HCT116 (cell line): ENCODE results near the gene C2orf92.

Experiments
- CBX3 ChIP-seq: IDR thresholded peaks from 2 replicates; pipeline ENCODE4 v1.6.1; 2012; ENCODE audit warnings: low read depth
- EZH2 ChIP-seq: fragments of 200-600 bp; sonication (generic); IDR thresholded peaks from 2 replicates; pipeline ENCODE4 v1.6.1; 2017; ENCODE audit warnings: antibody characterized with exemption, mixed run types
- POLR2A ChIP-seq: IDR thresholded peaks from 2 replicates; pipeline ENCODE4 v1.7.0; 2011; ENCODE audit warnings: borderline replicate concordance; ENCODE audit not compliant: insufficient read depth, insufficient read length; ENCODE audit errors: extremely low read depth
- POLR2AphosphoS5 ChIP-seq: IDR thresholded peaks from 2 replicates; pipeline ENCODE4 v1.6.1; 2011; ENCODE audit warnings: mild to moderate bottlenecking, low read depth, low read length, moderate library complexity
- ZFX ChIP-seq: fragments of 450-650 bp; IDR thresholded peaks from 2 replicates; pipeline ENCODE4 v1.6.1; 2017
- TF ChIP-seq, protein P1 (sequence below), 3 experiments: fragments of 200-600 bp in 1 of 3; sonication (generic) in 1 of 3; IDR thresholded peaks in 2 of 3; conservative IDR thresholded peaks in 1 of 3; 2 replicates each; pipeline ENCODE4 v1.5.1; 2012 to 2017; ENCODE audit warnings: low read depth in 2 of 3, low read length in 2 of 3, antibody characterized with exemption in 1 of 3, borderline replicate concordance in 1 of 3, control low read depth in 1 of 3, mild to moderate bottlenecking in 1 of 3, mixed read lengths in 1 of 3, mixed run types in 1 of 3, moderate library complexity in 1 of 3; ENCODE audit not compliant: insufficient read depth in 1 of 3

DNA sequence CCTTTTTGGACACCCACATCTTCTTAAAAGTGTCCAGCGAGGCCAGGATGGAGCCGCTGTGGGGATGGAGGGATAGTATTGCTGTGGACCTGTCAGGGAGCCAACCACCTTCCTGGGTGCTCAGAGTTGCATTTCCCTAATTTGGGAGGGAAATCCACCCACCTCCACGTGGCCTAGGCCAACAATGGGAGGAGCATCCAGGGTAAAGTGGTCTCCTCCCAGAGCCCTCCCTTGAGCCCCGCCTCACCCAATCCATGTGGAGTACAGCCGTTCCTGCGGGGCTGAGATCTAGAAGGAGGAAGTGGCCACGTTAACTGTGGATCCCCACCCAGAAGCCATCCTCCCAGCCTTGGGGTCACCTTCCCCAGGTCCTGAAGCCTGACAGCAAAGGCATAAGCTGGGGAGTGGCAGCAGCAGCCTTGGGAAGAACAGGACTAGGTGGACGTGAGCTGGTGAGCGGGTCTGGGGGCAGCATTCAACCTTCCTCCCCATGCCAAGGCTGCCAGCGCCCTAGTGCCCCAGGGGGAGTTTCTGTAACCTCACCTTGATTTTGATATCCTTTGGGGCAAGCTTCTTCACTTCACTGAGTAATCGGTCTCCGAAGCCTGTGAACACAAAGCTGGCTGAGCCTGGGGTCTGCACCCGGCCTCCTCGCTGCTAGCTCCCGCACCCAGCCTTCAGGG lies 12.5 kb upstream of the C2orf92 start:
- TF ChIP-seq, protein P1, sequence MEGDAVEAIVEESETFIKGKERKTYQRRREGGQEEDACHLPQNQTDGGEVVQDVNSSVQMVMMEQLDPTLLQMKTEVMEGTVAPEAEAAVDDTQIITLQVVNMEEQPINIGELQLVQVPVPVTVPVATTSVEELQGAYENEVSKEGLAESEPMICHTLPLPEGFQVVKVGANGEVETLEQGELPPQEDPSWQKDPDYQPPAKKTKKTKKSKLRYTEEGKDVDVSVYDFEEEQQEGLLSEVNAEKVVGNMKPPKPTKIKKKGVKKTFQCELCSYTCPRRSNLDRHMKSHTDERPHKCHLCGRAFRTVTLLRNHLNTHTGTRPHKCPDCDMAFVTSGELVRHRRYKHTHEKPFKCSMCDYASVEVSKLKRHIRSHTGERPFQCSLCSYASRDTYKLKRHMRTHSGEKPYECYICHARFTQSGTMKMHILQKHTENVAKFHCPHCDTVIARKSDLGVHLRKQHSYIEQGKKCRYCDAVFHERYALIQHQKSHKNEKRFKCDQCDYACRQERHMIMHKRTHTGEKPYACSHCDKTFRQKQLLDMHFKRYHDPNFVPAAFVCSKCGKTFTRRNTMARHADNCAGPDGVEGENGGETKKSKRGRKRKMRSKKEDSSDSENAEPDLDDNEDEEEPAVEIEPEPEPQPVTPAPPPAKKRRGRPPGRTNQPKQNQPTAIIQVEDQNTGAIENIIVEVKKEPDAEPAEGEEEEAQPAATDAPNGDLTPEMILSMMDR (IDR thresholded peaks at IDR 0.05 in 2 of 3, conservative IDR thresholded peaks at IDR 0.05 in 1 of 3; ENCODE audit: borderline replicate concordance in 1 of 3, insufficient read depth in 1 of 3, low read depth in 2 of 3, low read length in 2 of 3): no peak
- no peak for TF ChIP-seq POLR2AphosphoS5
- TF ChIP-seq CBX3: no peak
- TF ChIP-seq POLR2A: no peak
- TF ChIP-seq ZFX: no peak
- TF ChIP-seq EZH2: no peak
